Measurements from ENCODE around the gene LRRC34.

LRRC34 gene

DNA sequence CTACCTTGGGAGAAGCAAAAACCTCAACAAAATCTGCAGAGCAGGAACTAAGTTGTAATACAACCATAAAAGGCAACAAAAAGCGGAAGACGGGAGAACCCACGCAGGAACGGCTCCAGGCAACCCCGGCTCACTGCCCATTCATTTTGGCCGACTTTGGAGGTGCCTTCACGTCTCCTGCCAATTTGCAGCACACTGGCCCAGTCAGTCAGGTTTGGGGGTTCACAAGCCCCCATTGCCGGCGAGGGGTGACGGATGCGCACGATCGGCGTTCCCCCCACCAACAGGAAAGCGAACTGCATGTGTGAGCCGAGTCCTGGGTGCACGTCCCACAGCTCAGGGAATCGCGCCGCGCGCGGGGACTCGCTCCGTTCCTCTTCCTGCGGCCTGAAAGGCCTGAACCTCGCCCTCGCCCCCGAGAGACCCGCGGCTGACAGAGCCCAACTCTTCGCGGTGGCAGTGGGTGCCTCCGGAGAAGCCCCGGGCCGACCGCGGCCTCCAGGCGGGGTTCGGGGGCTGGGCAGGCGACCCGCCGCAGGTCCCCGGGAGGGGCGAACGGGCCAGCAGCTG is 48.3 kb downstream of the LRRC34 start:
- peak; percentile 49 for DNase-seq

DNA sequence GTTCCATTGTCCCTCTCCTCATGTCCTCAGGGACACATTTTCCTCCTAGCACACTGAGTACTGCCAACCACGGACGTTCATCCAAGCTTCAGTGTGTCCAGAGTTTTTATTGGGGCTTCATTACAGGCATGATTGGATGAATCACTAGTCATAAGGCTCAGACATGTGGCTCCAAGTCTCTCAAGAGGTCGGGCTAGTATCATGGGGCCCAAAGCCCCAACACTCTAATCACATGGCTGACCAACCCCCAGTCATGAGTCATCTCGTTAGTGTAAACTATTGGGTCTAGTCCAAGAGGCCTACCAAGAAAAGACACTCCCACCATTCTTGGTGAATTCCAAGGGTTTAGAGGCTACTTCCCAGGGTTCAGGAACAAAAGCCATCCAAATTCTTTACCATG is 52.2 kb downstream of the LRRC34 start:
- no peak for DNase-seq

DNA sequence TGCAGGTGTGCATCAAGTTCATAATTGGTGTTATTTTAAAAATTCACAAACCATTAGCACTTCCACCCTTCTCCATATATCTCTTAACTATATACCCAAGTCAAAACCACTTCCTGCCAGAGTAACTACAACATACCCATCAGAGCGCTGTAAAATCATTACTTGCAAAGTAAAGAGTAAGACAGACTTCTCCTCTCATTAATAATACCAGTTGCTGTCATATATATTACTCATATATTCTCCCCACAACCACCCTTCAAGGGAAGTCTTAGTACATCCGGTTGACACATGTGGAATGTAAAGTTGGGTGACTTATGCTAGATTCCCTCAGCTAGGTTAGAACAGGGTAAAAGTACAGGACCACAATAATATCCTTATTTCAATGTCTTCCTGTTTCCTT is 53.4 kb downstream of the LRRC34 start:
- DNase-seq = no peak

DNA sequence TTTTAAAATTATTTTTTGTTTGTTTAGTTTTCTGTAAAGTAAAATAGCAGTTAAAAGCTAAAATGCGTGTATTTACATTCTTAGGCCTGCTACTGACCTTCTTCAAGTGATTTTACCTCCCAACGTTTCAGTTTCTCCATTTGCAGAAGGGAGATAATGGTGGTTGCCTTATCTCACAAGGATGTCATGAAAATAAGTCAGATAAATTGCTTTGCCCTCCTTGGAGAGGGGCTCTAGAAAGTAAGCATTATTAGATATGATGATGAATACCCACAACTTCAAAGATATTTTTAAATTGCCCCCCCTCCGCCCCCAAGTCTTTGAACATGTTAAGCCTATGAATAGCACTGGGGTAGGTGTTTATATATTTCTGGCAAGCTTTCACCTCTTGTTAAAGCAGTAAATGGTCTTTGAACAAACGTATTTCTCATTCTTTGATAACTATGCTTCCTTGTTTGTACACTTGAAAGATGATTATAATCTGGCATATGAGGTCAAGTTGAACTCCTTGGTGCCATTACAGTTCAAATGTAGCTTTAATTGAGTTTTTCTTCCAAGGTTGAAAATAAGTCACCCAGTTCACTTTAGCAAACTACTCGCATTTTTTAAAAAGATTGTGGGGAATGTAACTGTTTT is 54.2 kb downstream of the LRRC34 start:
- no peak for DNase-seq

DNA sequence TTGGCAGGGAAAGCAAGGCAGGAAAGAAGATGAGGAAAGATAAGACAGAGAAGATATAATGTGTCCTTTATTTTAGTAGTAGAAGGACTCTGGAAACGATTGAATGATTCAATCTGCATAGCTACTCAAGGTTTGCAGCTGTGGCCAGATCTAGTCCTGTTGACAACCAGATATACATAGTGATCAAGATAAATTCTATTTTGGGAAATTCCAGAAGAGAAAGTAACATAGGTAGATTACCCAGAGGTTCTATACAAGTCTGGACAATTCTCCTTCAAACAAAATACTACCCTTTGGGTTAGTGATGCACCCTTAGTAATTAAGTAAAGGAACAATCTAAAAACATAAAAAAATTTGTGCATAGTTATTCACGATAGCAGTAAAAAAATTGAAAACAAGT is 57.2 kb downstream of the LRRC34 start:
- DNase-seq = no peak

DNA sequence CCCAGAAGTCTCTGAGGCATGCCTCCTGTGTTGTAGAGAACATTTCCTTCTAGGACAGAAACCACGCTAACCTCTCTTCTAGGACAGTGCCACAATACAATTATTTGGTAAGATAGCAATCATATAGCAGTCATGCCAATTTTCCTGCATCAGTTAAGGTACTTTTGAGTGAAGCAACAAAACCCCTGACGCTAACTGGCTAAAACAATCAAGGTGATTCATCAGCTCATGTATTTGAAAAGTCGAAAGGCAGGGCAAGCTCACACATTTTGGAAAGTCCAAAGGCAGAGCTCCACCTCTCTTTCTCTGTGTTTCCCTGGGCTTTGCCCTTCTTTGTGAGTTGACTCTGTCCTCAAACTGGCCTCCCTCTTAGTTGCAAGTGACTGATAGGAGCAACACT is 58.0 kb downstream of the LRRC34 start:
- DNase-seq = no peak

DNA sequence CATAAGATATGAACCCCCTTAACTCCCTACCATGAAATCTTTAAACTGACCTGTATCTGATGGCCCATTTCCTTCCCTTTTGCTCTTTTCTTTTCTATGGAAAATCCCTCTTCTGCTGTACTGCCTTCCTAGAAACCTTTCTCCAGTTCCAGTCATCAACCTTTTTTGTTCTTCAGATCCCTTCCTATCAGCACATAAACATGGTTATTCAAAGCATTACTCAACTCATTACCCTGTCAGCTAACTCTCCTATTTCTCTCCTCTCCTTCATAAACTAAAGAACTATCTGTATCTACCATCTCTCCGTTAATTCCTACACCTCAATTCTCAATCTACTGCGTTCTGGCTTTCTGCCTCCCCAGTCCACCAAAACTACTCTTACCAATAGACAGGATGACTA is 60.8 kb downstream of the LRRC34 start:
- DNase-seq = no peak

DNA sequence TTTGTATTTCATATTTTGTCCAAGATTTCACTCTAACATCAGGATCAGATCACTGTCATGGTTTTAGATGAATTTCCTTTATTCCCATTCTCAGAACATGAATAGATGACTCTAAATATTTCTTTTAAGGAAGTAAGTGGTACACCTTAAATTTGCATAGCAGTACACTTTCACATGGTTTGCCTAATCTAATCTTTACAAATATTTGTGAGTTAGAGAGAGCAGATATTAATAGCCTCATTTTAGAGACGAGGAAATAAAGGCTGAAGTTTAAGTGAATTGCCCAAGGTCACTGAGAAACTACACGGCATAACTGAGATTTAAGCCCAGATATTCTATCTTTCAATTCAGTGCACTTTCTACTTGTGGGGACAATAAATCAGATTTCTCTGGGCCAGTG is 62.0 kb downstream of the LRRC34 start:
- DNase-seq = no peak

DNA sequence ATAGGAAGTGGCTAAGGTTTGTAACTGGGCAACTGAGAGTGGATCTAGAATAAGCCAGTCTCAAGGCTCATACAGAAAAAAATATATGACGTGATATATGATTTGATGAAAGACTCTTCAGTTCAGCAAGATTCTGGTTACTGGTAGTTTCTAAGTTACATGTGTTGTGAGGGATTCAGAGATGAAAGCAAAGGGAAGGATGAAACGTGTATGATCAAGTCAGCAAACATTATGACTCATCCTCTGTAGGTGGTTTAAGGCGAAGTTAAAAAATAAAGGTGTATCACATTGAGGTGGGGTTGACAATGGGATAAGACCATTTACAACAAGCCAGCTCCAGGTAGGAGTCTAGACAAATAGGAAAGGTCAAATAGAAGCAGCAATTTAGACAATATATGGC is 64.0 kb downstream of the LRRC34 start:
- no peak for DNase-seq

DNA sequence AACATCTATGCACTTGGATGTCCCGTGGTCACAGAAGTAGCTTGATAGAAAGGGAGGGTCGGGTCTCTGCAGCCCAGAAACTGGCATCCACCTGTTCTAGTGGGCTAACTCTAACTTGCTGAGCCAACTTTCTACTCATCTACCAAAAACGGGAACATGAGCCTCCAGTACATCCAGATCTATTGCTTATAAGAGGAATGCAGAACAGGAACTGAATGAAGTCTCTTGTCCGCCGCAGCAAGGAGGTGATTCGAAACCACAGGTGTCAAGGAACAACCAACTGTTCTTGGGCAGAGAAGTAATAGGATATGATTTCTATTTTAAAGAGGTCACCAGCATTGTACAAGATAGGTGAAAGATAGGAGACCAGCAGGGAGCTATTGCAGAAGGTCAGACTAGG is 65.8 kb downstream of the LRRC34 start:
- no peak for DNase-seq

DNA sequence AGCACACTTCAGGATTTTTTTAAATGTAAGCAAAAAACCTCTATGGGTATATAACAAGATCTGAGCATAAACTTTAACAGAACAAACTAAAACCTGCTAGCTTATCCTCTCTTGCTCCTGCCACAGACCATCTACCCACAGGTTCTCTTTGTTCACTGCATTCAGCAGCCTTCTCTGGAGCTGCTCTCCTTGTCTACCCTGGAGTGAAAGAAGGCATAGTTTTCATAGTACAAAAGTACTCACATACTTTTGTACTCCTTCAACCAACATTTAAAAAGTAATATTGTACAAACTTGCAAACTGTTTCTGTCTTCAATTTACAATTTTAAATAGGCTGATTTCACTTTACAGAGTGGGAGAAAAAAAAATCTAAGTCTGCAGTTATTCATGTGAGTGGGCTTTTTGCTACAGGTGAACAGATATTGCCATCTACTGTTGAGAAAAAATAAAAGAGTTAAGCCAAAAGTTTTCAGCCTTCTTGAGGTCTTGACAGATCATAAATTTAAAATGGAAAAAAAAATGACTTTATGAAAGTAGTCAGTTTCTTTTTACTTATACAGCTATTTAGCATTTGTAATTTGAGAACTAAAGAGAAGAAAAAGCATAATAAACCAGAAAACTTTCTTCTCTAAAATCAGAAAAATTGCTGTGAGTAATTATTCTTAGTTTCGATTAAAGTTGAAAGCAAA is 68.2 kb downstream of the LRRC34 start:
- no peak for DNase-seq

Measured in activated gamma-delta T cell treated with Interleukin-2 at 50 U/mL for 16 hours (primary cell).